Astrocyte (in vitro differentiated cells and primary cell): Measurements from ENCODE around the gene GID8. TPM values are rescaled to one million over a fixed set of nuclear protein-coding genes. Genes with fewer than 3 reads are reported as not detected.
A peak's percentile ranks its signal among the peaks of the same experiment; 100 is the strongest.

Experiments used
- DNase-seq: peaks from one replicate; pipeline ENCODE4 v3.0.0-alpha.2; 2010; ENCODE audit warnings: low read depth
- FAIRE-seq: peaks from 2 replicates; lab custom pipeline; 2011; peaks lifted over from hg19 to GRCh38; lab: Jason Lieb, UNC
- H2AFZ ChIP-seq: 2 replicates; pipeline ENCODE4 v1.6.0; 2012; ENCODE audit warnings: low read depth, low read length, inconsistent platforms
- H3K27ac ChIP-seq: 2 replicates; pipeline ENCODE4 v1.5.1; 2011; ENCODE audit warnings: low read depth, low read length, inconsistent platforms
- H3K27me3 ChIP-seq: 2 replicates; pipeline ENCODE4 v1.6.0; 2011; ENCODE audit warnings: low read length, inconsistent platforms; ENCODE audit not compliant: insufficient read depth
- H3K36me3 ChIP-seq: 2 replicates; pipeline ENCODE4 v1.5.1; 2011; ENCODE audit warnings: low read length, inconsistent platforms; ENCODE audit not compliant: insufficient read depth
- H3K4me1 ChIP-seq: 2 replicates; pipeline ENCODE4 v1.5.1; 2011; ENCODE audit warnings: low read length, inconsistent platforms; ENCODE audit not compliant: insufficient read depth
- H3K4me2 ChIP-seq: 2 replicates; pipeline ENCODE4 v1.6.0; 2012; ENCODE audit warnings: low read length, inconsistent platforms
- H3K4me3 ChIP-seq: 2 replicates; pipeline ENCODE4 v1.5.1; 2011; ENCODE audit warnings: low read depth, mild to moderate bottlenecking, low read length, inconsistent platforms; ENCODE audit not compliant: insufficient read depth
- H3K79me2 ChIP-seq: 2 replicates; pipeline ENCODE4 v1.6.0; 2012; ENCODE audit warnings: mild to moderate bottlenecking, low read length, inconsistent platforms; ENCODE audit not compliant: insufficient read depth
- H3K9ac ChIP-seq: 2 replicates; pipeline ENCODE4 v1.6.0; 2012; ENCODE audit warnings: mild to moderate bottlenecking, low read length, inconsistent platforms
- H3K9me3 ChIP-seq: 2 replicates; pipeline ENCODE4 v1.5.1; 2012; ENCODE audit warnings: low read depth, mild to moderate bottlenecking, low read length, inconsistent platforms; ENCODE audit not compliant: insufficient read depth
- H4K20me1 ChIP-seq: 2 replicates; pipeline ENCODE4 v1.6.0; 2012; ENCODE audit warnings: low read length, inconsistent platforms; ENCODE audit not compliant: insufficient read depth
- H3K27ac Mint-ChIP-seq: one replicate; pipeline ENCODE4 v1.8.0; 2021; ENCODE audit warnings: mild to moderate bottlenecking, mixed read lengths; ENCODE audit not compliant: unreplicated experiment
- H3K27me3 Mint-ChIP-seq: one replicate; pipeline ENCODE4 v1.8.0; 2021; ENCODE audit warnings: low read depth, mixed read lengths; ENCODE audit not compliant: unreplicated experiment
- H3K36me3 Mint-ChIP-seq: one replicate; pipeline ENCODE4 v1.8.0; 2021; ENCODE audit warnings: low read depth, mixed read lengths; ENCODE audit not compliant: unreplicated experiment
- H3K4me1 Mint-ChIP-seq: one replicate; pipeline ENCODE4 v1.8.0; 2021; ENCODE audit warnings: low read depth, mixed read lengths; ENCODE audit not compliant: unreplicated experiment
- H3K4me3 Mint-ChIP-seq: one replicate; pipeline ENCODE4 v1.8.0; 2021; ENCODE audit warnings: mild to moderate bottlenecking, moderate library complexity, mixed read lengths; ENCODE audit not compliant: unreplicated experiment
- H3K9me3 Mint-ChIP-seq: one replicate; pipeline ENCODE4 v1.8.0; 2021; ENCODE audit warnings: mild to moderate bottlenecking, mixed read lengths; ENCODE audit not compliant: unreplicated experiment
- EZH2 ChIP-seq: IDR thresholded peaks from 2 replicates; pipeline ENCODE4 v1.6.1; 2012; ENCODE audit warnings: mild to moderate bottlenecking, low read length, inconsistent platforms; ENCODE audit not compliant: insufficient read depth
- total RNA-seq: library from RNA; stranded (reverse); gene quantifications from 2 replicates; pipeline ENCODE4 v1.2.1, GENCODE V29; 2021
- TF ChIP-seq, protein P1 (sequence below): IDR thresholded peaks from 2 replicates; pipeline ENCODE4 v1.5.1; 2011; ENCODE audit warnings: low read depth, mild to moderate bottlenecking, inconsistent platforms, low read length, moderate library complexity; ENCODE audit not compliant: insufficient read depth

The GID8 gene
- total RNA-seq, 1 donor from 2014 or later = 37.1 TPM

DNA sequence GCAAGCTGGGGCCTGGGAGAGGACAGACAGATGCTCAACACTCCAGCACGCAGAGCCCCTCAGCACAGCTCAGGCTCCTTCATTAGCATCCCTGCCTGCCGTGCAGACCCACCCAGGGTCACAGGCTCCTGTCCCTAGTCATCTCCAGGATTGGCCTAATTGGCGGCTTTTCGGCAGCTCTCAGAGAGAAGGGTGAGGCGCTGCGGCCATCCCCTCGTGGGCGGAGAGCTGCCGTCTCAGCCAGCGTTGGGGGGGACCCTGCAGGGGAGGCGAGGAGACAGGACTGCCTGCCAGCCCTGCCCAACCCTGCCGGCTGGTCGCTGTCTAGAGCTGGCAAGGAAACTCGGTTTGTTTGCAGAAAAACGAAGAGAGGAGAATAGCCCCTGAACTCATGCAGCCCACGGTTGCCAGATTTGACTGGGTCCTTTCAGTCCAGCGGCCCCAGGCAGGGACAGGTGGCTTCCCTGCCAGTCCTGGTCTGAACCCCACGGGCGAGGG lies 42.0 kb downstream of the GID8 start:
- Mint-ChIP-seq H3K4me3 (no peak overlapping the region), H3K27me3 (peaks cover 55% of the 10 kb centered on the region), H3K4me1 (no peaks in the 10 kb centered on the region), H3K27ac (no peak overlapping the region), H3K36me3 (no peaks in the 10 kb centered on the region), H3K9me3 (no peaks in the 10 kb centered on the region)
- H3K27me3 ChIP-seq = peaks cover 30% of the 10 kb centered on the region
- H3K4me1 ChIP-seq = no peaks in the 10 kb centered on the region
- no peak overlapping the region for H3K4me3 ChIP-seq
- FAIRE-seq (no peak), DNase-seq (no peak)
- H3K79me2 ChIP-seq = no peaks in the 10 kb centered on the region
- no peak overlapping the region for H3K4me2 ChIP-seq
- H3K9me3 ChIP-seq = no peaks in the 10 kb centered on the region
- no peak overlapping the region for H3K9ac ChIP-seq
- no peaks in the 10 kb centered on the region for H3K36me3 ChIP-seq
- no peak overlapping the region for H2AFZ ChIP-seq
- H4K20me1 ChIP-seq = no peaks in the 10 kb centered on the region
- no peak overlapping the region for H3K27ac ChIP-seq
- TF ChIP-seq EZH2 = peak; percentile 67
- TF ChIP-seq, protein P1, sequence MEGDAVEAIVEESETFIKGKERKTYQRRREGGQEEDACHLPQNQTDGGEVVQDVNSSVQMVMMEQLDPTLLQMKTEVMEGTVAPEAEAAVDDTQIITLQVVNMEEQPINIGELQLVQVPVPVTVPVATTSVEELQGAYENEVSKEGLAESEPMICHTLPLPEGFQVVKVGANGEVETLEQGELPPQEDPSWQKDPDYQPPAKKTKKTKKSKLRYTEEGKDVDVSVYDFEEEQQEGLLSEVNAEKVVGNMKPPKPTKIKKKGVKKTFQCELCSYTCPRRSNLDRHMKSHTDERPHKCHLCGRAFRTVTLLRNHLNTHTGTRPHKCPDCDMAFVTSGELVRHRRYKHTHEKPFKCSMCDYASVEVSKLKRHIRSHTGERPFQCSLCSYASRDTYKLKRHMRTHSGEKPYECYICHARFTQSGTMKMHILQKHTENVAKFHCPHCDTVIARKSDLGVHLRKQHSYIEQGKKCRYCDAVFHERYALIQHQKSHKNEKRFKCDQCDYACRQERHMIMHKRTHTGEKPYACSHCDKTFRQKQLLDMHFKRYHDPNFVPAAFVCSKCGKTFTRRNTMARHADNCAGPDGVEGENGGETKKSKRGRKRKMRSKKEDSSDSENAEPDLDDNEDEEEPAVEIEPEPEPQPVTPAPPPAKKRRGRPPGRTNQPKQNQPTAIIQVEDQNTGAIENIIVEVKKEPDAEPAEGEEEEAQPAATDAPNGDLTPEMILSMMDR = no peak

DNA sequence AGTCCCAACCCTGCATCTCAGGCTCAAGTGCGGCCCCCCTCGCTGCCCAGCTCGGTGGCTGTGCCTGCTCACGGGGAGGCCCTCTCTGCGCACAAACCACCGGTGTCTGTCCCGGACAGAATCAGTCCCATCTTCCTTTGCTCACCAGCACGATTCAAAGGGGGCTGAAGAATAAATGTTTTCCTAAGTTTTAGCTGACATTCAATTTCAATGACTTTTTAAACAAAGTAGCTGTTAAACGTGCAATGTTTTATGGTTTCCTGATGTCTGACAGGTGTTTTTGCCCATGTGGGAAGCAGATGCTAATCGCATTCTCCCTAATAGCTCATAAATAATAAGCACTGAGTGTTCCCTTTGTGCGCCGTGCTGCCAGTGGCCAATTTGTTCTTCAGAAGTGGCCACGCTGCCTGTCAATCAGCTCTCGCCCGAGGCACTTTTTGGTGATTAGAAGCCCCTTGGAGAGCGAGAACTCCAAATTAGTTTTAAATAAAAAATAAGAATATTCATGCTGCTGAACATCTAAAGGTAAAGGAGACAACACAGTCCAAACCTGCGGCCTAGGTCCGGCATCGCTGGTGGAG lies 42.5 kb downstream of the GID8 start:
- Histone ChIP-seq H3K9ac (no peak overlapping the region), H4K20me1 (no peaks in the 10 kb centered on the region), H3K27me3 (peaks cover 32% of the 10 kb centered on the region), H3K4me1 (no peaks in the 10 kb centered on the region), H3K36me3 (no peaks in the 10 kb centered on the region), H2AFZ (no peak overlapping the region), H3K4me2 (no peak overlapping the region), H3K27ac (no peak overlapping the region), H3K79me2 (no peaks in the 10 kb centered on the region), H3K9me3 (no peaks in the 10 kb centered on the region), H3K4me3 (no peak overlapping the region)
- no peaks in the 10 kb centered on the region for H3K9me3 Mint-ChIP-seq
- no peaks in the 10 kb centered on the region for H3K36me3 Mint-ChIP-seq
- DNase-seq (no peak), FAIRE-seq (no peak)
- no peak overlapping the region for H3K4me3 Mint-ChIP-seq
- H3K27ac Mint-ChIP-seq = no peak overlapping the region
- no peaks in the 10 kb centered on the region for H3K4me1 Mint-ChIP-seq
- peaks cover 58% of the 10 kb centered on the region for H3K27me3 Mint-ChIP-seq
- TF ChIP-seq EZH2 = peak; percentile 82
- TF ChIP-seq, protein P1 = no peak

DNA sequence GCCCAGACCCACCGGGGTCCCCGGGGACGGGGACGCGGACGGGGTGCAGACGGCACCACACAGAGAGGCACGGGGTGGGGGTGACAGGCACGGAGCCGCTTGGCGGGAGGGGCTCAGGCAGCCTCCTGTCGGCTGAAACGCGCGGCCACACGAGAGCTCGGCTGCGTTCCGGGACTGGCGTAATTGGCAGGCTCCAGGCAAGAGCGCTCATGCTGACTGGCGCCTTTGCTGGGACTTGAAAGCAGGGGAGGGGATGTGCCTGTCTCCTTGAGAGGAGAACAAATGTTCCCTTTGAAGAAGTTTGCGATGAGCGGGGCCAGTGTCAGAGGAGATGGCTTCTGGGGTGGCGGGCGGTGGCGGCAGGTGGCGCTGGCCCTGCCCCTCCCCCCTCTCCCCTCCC lies 43.0 kb downstream of the GID8 start:
- no peak overlapping the region for H3K9ac ChIP-seq
- no peak overlapping the region for H3K4me3 Mint-ChIP-seq
- no peak overlapping the region for H3K4me2 ChIP-seq
- H3K4me3 ChIP-seq = no peak overlapping the region
- no peaks in the 10 kb centered on the region for H3K9me3 Mint-ChIP-seq
- no peaks in the 10 kb centered on the region for H3K79me2 ChIP-seq
- H3K9me3 ChIP-seq = no peaks in the 10 kb centered on the region
- no peaks in the 10 kb centered on the region for H3K4me1 Mint-ChIP-seq
- DNase-seq = no peak
- TF ChIP-seq, protein P1 = no peak
- TF ChIP-seq EZH2 = peak; percentile 74
- FAIRE-seq = no peak
- no peaks in the 10 kb centered on the region for H3K36me3 Mint-ChIP-seq
- no peaks in the 10 kb centered on the region for H3K4me1 ChIP-seq
- H3K36me3 ChIP-seq = no peaks in the 10 kb centered on the region
- no peak overlapping the region for H2AFZ ChIP-seq
- no peak overlapping the region for H3K27ac Mint-ChIP-seq
- H3K27ac ChIP-seq = no peak overlapping the region
- H3K27me3 ChIP-seq = peaks cover 32% of the 10 kb centered on the region
- H4K20me1 ChIP-seq = no peaks in the 10 kb centered on the region
- H3K27me3 Mint-ChIP-seq = peaks cover 56% of the 10 kb centered on the region
